ENCODE data around the gene MLANA.

The MLANA gene

DNA sequence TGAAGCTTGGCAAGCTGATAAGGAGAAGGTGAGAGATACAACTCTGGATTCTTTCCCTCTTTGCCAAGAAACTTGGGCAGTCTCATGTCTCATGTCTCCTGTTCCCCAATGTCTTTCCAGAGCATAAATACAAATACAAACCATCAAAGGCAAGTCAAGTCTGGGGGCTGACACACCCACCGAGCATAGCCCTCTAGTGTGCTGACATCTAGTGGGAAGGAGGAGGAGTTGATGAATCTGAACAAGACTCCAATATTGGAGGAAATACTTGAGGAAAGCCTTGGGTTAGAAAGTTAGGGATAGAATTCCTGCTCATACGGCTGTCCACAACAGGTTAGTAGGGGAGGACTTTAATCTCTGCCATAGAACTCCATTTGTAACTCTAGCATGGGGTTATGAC is 8.6 kb downstream of the MLANA start:
- DNase-seq (ENCODE audit: low read depth in 1 of 2, low spot score in 1 of 2) = no peak

- DNase-seq (ENCODE audit: low read depth in 1 of 2, low spot score in 1 of 2) = no peak
Observed at GRCh38 chr9:5900622-5901021, 9.9 kb downstream of the MLANA start.

GRCh38 chr9:5902377-5902776 is 11.7 kb downstream of the MLANA start:
- DNase-seq (ENCODE audit: low read depth in 1 of 2, low spot score in 1 of 2) = no peak

GRCh38 chr9:5908918-5909317 is 18.2 kb downstream of the MLANA start:
- no peak for DNase-seq (ENCODE audit: low read depth in 1 of 2, low spot score in 1 of 2)

GRCh38 chr9:5909976-5910375 is 19.3 kb downstream of the MLANA start:
- DNase-seq (ENCODE audit: low read depth in 1 of 2, low spot score in 1 of 2) = no peak

GRCh38 chr9:5910413-5911057 is 19.8 kb downstream of the MLANA start:
- no peak for DNase-seq (ENCODE audit: low read depth in 1 of 2, low spot score in 1 of 2)

- DNase-seq (ENCODE audit: low read depth in 1 of 2, low spot score in 1 of 2) = no peak
Observed at GRCh38 chr9:5915438-5915837, 24.7 kb downstream of the MLANA start.

- no peak for DNase-seq (ENCODE audit: low read depth in 1 of 2, low spot score in 1 of 2)
Observed at GRCh38 chr9:5917273-5917672, 26.6 kb downstream of the MLANA start.

- no peak for DNase-seq (ENCODE audit: low read depth in 1 of 2, low spot score in 1 of 2)
Observed at GRCh38 chr9:5917888-5918287, 27.2 kb downstream of the MLANA start.

GRCh38 chr9:5918460-5918859 is 27.8 kb downstream of the MLANA start:
- DNase-seq (ENCODE audit: low read depth in 1 of 2, low spot score in 1 of 2) = no peak

- no peak for DNase-seq (ENCODE audit: low read depth in 1 of 2, low spot score in 1 of 2)
Observed at GRCh38 chr9:5920860-5921328, 30.2 kb downstream of the MLANA start.

GRCh38 chr9:5922192-5922591 is 31.5 kb downstream of the MLANA start:
- no peak for DNase-seq (ENCODE audit: low read depth in 1 of 2, low spot score in 1 of 2)

DNA sequence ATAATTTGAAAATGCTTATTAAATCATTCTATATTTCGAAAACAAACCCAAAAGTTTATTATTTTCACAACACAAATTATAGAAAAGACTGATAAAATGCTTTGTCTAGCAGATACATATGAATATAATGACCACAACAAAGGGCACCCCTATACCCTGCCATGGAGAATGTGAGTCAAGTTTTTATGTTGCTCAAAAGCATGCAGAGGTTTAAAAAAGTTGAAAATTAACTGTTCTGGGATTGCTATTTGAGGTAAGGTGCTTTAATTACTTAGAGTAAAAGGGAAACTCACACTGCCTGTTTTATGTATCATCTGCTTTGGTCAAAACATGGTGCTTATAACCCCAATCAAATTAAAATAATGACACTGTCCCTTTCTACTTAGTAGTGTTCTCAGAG is 41.0 kb downstream of the MLANA start:
- no peak for DNase-seq (ENCODE audit: low read depth in 1 of 2, low spot score in 1 of 2)

- no peak for DNase-seq (ENCODE audit: low read depth in 1 of 2, low spot score in 1 of 2)
Observed at GRCh38 chr9:5938449-5938848, 47.8 kb downstream of the MLANA start.

DNA sequence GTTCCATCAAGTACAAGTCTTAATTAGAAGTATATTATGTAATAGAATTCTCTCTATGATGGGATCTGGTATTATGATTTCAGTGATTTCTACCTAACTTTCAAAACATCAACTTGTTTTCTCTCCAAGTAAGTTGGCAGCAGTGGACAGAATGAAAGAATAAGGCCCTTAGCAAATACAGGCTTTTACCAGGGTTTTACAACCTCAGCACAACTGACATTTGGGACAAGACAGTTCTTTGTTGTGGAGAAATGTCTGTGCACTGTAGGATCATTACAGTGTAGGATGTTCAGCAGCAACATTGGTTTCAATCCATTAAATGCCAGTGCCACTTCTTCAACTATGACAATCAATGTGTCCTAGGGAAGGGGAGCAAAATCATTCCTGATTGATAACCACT is 48.8 kb downstream of the MLANA start:
- no peak for DNase-seq (ENCODE audit: low read depth in 1 of 2, low spot score in 1 of 2)

- DNase-seq (ENCODE audit: low read depth in 1 of 2, low spot score in 1 of 2) = no peak
Observed at GRCh38 chr9:5941214-5941613, 50.5 kb downstream of the MLANA start.

- no peak for DNase-seq (ENCODE audit: low read depth in 1 of 2, low spot score in 1 of 2)
Observed at GRCh38 chr9:5945112-5945511, 54.4 kb downstream of the MLANA start.

DNA sequence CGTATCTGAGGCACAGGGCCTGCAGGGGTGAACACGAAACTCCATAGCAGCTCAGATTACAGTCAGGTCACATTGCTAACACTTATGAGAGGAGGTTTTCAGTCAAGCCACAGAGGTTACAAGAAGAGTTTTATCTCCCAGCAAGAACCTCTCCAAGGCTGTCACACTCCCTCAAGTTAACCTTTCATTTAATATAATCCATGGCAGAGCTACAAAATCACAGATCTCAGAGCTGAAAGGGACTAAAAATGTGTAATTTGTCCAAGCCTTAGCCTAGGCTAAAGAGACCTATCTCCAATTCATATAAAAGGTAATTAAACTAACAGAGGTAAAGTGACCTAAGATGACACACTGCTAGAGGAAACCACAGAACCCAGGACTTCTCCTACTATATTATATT is 57.2 kb downstream of the MLANA start:
- no peak for DNase-seq (ENCODE audit: low read depth in 1 of 2, low spot score in 1 of 2)

GRCh38 chr9:5949103-5949699 is 58.5 kb downstream of the MLANA start:
- no peak for DNase-seq (ENCODE audit: low read depth in 1 of 2, low spot score in 1 of 2)

DNA sequence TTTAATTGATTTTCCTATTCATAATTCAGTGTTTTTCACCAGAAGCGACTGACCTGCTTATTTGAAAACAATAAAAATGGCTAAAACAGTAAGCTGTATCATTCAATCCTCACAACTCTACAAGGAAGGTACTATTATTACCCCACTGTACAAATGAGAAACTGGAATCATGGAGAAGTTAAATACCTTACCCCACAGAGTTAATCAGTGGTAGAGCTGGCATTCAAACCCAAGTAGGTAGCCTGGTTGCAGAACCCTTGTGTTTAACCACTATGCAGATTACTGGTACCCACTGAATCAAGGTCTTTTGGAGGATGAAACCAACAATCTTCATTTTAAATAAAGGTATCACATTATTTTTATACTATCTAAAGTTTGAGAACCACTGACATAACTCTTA is 59.6 kb downstream of the MLANA start:
- no peak for DNase-seq (ENCODE audit: low read depth in 1 of 2, low spot score in 1 of 2)

- DNase-seq (ENCODE audit: low read depth in 1 of 2, low spot score in 1 of 2) = no peak
Observed at GRCh38 chr9:5951686-5952211, 61.1 kb downstream of the MLANA start.

- DNase-seq (ENCODE audit: low read depth in 1 of 2, low spot score in 1 of 2) = no peak
Observed at GRCh38 chr9:5953743-5954707, 63.3 kb downstream of the MLANA start.

All from activated T-helper 1 cell treated with anti-CD3 and anti-CD28 coated beads, Interleukin-2, amount 50 U/mL, for 16 hours (primary cell).